ENCODE results near the gene TMEM255B. TPM values are rescaled to one million over a fixed set of nuclear protein-coding genes. Genes with fewer than 3 reads are reported as not detected.
"Not testable (repeated sequence)": the region's sequence is repeated elsewhere in the genome, so short reads cannot be mapped to it uniquely, and the experiment has no call there.

TMEM255B gene
- total RNA-seq, 2 donors from 2014 or later = 1.3 to 2.2 TPM

GRCh38 chr13:113785051-113786010 is 26.3 kb downstream of the TMEM255B start:
- ATAC-seq (peak in 1 of 2 donors; percentile 63), DNase-seq (ENCODE audit: low spot score) (no peak)
- Mint-ChIP-seq H3K4me3 (no peak overlapping the region), H3K27me3 (peaks cover 17 to 24% of the 10 kb centered on the region in 2 donors), H3K9me3 (no peaks in the 10 kb centered on the region), H3K27ac (no peak overlapping the region), H3K36me3 (no peaks in the 10 kb centered on the region), H3K4me1 (ENCODE audit: low read depth in 2 of 2) (peaks cover 0 to 4% of the 10 kb centered on the region in 2 donors)

GRCh38 chr13:113786262-113786841 is 27.3 kb downstream of the TMEM255B start:
- H3K4me3 Mint-ChIP-seq = no peak overlapping the region
- H3K36me3 Mint-ChIP-seq = no peaks in the 10 kb centered on the region
- DNase-seq (ENCODE audit: low spot score) = no peak
- ATAC-seq = no peak
- H3K4me1 Mint-ChIP-seq (ENCODE audit: low read depth in 2 of 2) = peaks cover 0 to 4% of the 10 kb centered on the region in 2 donors
- H3K27me3 Mint-ChIP-seq = peaks cover 15 to 24% of the 10 kb centered on the region in 2 donors
- no peaks in the 10 kb centered on the region for H3K9me3 Mint-ChIP-seq
- no peak overlapping the region for H3K27ac Mint-ChIP-seq

GRCh38 chr13:113787694-113788093 is 28.7 kb downstream of the TMEM255B start:
- DNase-seq (ENCODE audit: low spot score) (no peak), ATAC-seq (no peak)
- Mint-ChIP-seq H3K4me3 (no peak overlapping the region), H3K27ac (no peak overlapping the region), H3K27me3 (peaks cover 15 to 24% of the 10 kb centered on the region in 2 donors), H3K4me1 (ENCODE audit: low read depth in 2 of 2) (peaks cover 0 to 4% of the 10 kb centered on the region in 2 donors), H3K36me3 (no peaks in the 10 kb centered on the region), H3K9me3 (no peaks in the 10 kb centered on the region)

- no peaks in the 10 kb centered on the region for H3K36me3 Mint-ChIP-seq
- H3K27ac Mint-ChIP-seq = no peak overlapping the region
- DNase-seq (ENCODE audit: low spot score) = no peak
- H3K27me3 Mint-ChIP-seq = peaks cover 10 to 17% of the 10 kb centered on the region in 2 donors
- no peaks in the 10 kb centered on the region for H3K9me3 Mint-ChIP-seq
- H3K4me3 Mint-ChIP-seq = no peak overlapping the region
- ATAC-seq = no peak
- peaks cover 0 to 4% of the 10 kb centered on the region in 2 donors for H3K4me1 Mint-ChIP-seq (ENCODE audit: low read depth in 2 of 2)
Observed at GRCh38 chr13:113788413-113789135, 29.5 kb downstream of the TMEM255B start.

GRCh38 chr13:113789167-113789566 is 30.1 kb downstream of the TMEM255B start:
- no peaks in the 10 kb centered on the region for H3K9me3 Mint-ChIP-seq

GRCh38 chr13:113789931-113790330 is 30.9 kb downstream of the TMEM255B start:
- not testable (repeated sequence) for H3K27ac Mint-ChIP-seq; H3K9me3 Mint-ChIP-seq; H3K36me3 Mint-ChIP-seq; H3K27me3 Mint-ChIP-seq; H3K4me1 Mint-ChIP-seq (ENCODE audit: low read depth in 2 of 2); ATAC-seq; DNase-seq (ENCODE audit: low spot score); H3K4me3 Mint-ChIP-seq

More at GRCh38 chr13:113789167-113789566, 30.1 kb downstream of the TMEM255B start:
- no peak overlapping the region for H3K27ac Mint-ChIP-seq
- ATAC-seq = no peak
- H3K4me3 Mint-ChIP-seq = no peak overlapping the region
- peaks cover 8 to 12% of the 10 kb centered on the region in 2 donors for H3K27me3 Mint-ChIP-seq
- DNase-seq (ENCODE audit: low spot score) = no peak
- peaks cover 0 to 3% of the 10 kb centered on the region in 2 donors for H3K4me1 Mint-ChIP-seq (ENCODE audit: low read depth in 2 of 2)
- no peaks in the 10 kb centered on the region for H3K36me3 Mint-ChIP-seq

GRCh38 chr13:113791226-113791625 is 32.2 kb downstream of the TMEM255B start:
- Mint-ChIP-seq H3K27ac (peak overlapping the region in 1 of 2 donors; percentile 20), H3K9me3 (no peaks in the 10 kb centered on the region), H3K4me1 (ENCODE audit: low read depth in 2 of 2) (no peaks in the 10 kb centered on the region), H3K27me3 (peaks cover 0 to 5% of the 10 kb centered on the region in 2 donors), H3K36me3 (no peaks in the 10 kb centered on the region), H3K4me3 (no peak overlapping the region)
- ATAC-seq (peak in 1 of 2 donors; percentile 16), DNase-seq (ENCODE audit: low spot score) (no peak)

- Mint-ChIP-seq H3K27me3 (peaks cover 0 to 5% of the 10 kb centered on the region in 2 donors), H3K4me1 (ENCODE audit: low read depth in 2 of 2) (no peaks in the 10 kb centered on the region), H3K9me3 (no peaks in the 10 kb centered on the region), H3K4me3 (no peak overlapping the region), H3K36me3 (no peaks in the 10 kb centered on the region), H3K27ac (no peak overlapping the region)
- ATAC-seq = no peak
- no peak for DNase-seq (ENCODE audit: low spot score)
Observed at GRCh38 chr13:113791761-113792160, 32.7 kb downstream of the TMEM255B start.

- peaks cover 0 to 5% of the 10 kb centered on the region in 2 donors for H3K27me3 Mint-ChIP-seq
- no peaks in the 10 kb centered on the region for H3K4me1 Mint-ChIP-seq (ENCODE audit: low read depth in 2 of 2)
- H3K36me3 Mint-ChIP-seq = no peaks in the 10 kb centered on the region
- no peak overlapping the region for H3K4me3 Mint-ChIP-seq
- DNase-seq (ENCODE audit: low spot score) (no peak), ATAC-seq (no peak)
- H3K9me3 Mint-ChIP-seq = no peaks in the 10 kb centered on the region
- no peak overlapping the region for H3K27ac Mint-ChIP-seq
Observed at GRCh38 chr13:113792236-113792770, 33.3 kb downstream of the TMEM255B start.

GRCh38 chr13:113792886-113793717 is 34.1 kb downstream of the TMEM255B start:
- Mint-ChIP-seq H3K27ac (no peak overlapping the region), H3K36me3 (no peaks in the 10 kb centered on the region), H3K27me3 (peaks cover 0 to 5% of the 10 kb centered on the region in 2 donors), H3K4me3 (no peak overlapping the region), H3K4me1 (ENCODE audit: low read depth in 2 of 2) (no peaks in the 10 kb centered on the region), H3K9me3 (no peaks in the 10 kb centered on the region)
- ATAC-seq (no peak), DNase-seq (ENCODE audit: low spot score) (no peak)

GRCh38 chr13:113793718-113794085 is 34.7 kb downstream of the TMEM255B start:
- Mint-ChIP-seq H3K27me3 (peaks cover 0 to 5% of the 10 kb centered on the region in 2 donors), H3K27ac (no peak overlapping the region), H3K9me3 (no peaks in the 10 kb centered on the region), H3K4me1 (ENCODE audit: low read depth in 2 of 2) (no peaks in the 10 kb centered on the region), H3K4me3 (no peak overlapping the region), H3K36me3 (no peaks in the 10 kb centered on the region)
- DNase-seq (ENCODE audit: low spot score) (no peak), ATAC-seq (no peak)

- Mint-ChIP-seq H3K27me3 (peaks cover 0 to 3% of the 10 kb centered on the region in 2 donors), H3K4me3 (no peak overlapping the region)
- DNase-seq (ENCODE audit: low spot score) = no peak
Observed at GRCh38 chr13:113794086-113794485, 35.1 kb downstream of the TMEM255B start.

GRCh38 chr13:113794764-113795173 is 35.7 kb downstream of the TMEM255B start:
- no peak overlapping the region for H3K4me3 Mint-ChIP-seq
- no peak for DNase-seq (ENCODE audit: low spot score)

More at GRCh38 chr13:113794086-113794485, 35.1 kb downstream of the TMEM255B start:
- H3K27ac Mint-ChIP-seq = no peak overlapping the region
- H3K9me3 Mint-ChIP-seq = no peaks in the 10 kb centered on the region
- H3K36me3 Mint-ChIP-seq = no peaks in the 10 kb centered on the region
- H3K4me1 Mint-ChIP-seq (ENCODE audit: low read depth in 2 of 2) = no peaks in the 10 kb centered on the region
- no peak for ATAC-seq

More at GRCh38 chr13:113794764-113795173, 35.7 kb downstream of the TMEM255B start:
- Mint-ChIP-seq H3K27me3 (no peaks in the 10 kb centered on the region), H3K27ac (no peak overlapping the region), H3K36me3 (no peaks in the 10 kb centered on the region), H3K9me3 (no peaks in the 10 kb centered on the region), H3K4me1 (ENCODE audit: low read depth in 2 of 2) (no peaks in the 10 kb centered on the region)
- ATAC-seq = no peak

Measured in natural killer cell treated with Interleukin-12 subunit alpha and Interleukin-12 subunit beta and Interleukin-15 and Interleukin-18, amount 100 ng/mL, for 72 hours (primary cell).